GM18951 (cell line): ENCODE measurements around the gene LMO7.

Experiments
- POLR2A ChIP-seq: IDR thresholded peaks from 4 replicates; pipeline ENCODE4 v1.6.1; 2011; ENCODE audit warnings: mild to moderate bottlenecking; ENCODE audit not compliant: insufficient read length, insufficient read depth; ENCODE audit errors: extremely low read depth
- in situ Hi-C: fragments of 300-500 bp; cut with MboI; formaldehyde crosslinking; loops from one replicate; pipeline ENCODE4 v1.12.0; 2022; ENCODE audit warnings: low sequenced_read_pairs, mixed read lengths, inconsistent platforms; ENCODE audit not compliant: unreplicated experiment

The LMO7 gene

DNA sequence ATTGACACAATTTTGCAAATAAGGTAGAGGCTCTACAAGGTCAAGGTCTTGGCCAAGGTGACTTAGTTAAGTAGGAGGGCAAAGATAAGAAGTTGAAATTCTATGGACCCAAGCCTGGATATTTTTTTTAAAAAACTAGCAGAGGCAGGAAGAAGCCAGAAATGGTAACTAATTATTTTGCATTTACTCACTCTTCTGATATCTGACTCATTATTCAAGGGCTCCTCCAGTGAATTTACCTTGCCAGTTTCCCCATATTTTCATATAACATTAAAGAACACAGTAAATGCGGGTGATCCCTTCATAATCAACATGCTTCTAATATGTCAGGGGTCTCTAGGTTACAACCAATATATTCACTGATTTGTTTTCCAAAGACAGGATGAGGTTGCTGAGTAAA, 246.1 kb downstream of the LMO7 start:
- in situ Hi-C loops, result loop anchor here (25.0 kb wide), 1 partner anchor 1030 kb away; no protein-coding TSS in a partner anchor
- no peak for TF ChIP-seq POLR2A

DNA sequence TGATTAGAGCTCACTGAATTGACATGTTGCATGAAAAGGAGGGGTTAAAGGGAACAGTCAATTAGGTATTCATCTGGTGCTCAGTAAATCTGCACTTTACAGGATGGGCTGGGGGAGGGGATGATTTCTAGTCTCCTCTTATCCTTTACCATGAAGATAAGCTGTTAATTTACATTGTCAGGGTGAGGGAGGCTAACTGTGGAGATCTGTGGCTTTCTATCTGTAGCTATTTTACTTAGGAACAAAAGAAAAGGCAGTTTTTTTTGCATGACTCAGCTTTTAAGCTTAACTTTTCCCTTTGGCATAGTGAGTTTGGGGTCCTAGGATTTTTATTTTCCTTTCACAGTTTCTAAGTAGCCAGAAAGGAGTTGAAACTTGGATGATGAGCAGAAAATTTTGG, 253.3 kb downstream of the LMO7 start:
- in situ Hi-C loops, result loop anchor here (25.0 kb wide), 1 partner anchor 1023 kb away; no protein-coding TSS in a partner anchor
- no peak for TF ChIP-seq POLR2A

DNA sequence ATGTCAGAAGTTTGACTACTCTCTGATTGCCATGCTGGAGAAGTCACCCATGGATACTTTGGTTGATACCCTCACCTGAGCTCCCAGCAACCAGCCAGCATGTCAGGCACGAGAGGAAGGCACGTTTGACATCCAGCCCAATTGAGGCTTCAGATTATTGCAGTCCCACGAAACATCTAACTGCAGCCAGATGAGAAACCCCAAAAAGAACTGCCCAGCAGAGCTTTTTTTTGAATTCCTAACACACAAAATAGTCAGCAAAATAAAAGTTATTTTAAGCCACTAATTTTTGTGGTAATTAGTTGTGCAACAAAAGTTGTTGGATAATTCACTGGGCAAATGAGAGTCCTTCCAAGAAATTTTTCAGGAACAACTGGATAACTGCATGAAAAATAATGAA, 259.0 kb downstream of the LMO7 start:
- no peak for TF ChIP-seq POLR2A
- in situ Hi-C loops, result loop anchor here (25.0 kb wide), 1 partner anchor 1017 kb away; no protein-coding TSS in a partner anchor

DNA sequence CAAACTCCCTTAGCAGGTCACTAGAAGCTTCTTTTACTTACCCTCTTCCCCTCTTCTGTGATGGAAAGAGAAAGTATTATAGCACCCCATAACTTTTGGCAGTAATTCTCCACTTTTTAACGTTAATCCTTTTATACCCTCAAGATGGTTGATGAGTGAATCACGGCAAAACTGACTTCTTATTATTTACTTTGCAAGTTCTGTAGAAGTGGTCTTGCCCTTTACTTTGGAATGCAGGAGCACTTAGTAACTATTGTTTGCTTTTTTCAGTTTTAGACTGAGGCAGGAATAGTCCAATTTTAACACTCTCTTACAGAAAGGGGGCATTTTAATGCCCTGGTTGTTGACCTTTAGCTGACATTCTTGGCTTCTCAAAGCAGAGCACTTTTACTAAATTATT, 260.1 kb downstream of the LMO7 start:
- in situ Hi-C loops, result loop anchor here (25.0 kb wide), 1 partner anchor 1016 kb away; no protein-coding TSS in a partner anchor
- no peak for TF ChIP-seq POLR2A

DNA sequence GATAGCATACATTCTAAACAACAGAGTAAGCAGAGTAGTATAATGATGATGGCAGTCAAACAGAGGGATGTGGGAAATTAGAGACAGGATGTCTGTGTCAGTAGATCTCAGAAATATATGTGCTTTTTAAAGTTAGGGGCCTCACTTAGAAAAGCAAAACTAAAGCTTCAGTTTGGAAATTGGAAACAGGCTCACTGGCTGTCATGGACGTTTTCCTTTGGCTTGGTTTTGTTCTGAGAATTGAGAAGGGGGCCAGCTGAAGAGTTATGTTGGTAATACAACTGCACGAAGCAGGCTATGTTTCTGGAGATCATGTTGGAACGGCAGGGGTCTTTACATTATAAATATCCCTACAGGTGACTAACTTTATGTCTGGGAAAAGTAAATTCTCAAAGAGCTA, 261.3 kb downstream of the LMO7 start:
- in situ Hi-C loops, result loop anchor here (25.0 kb wide), 1 partner anchor 1015 kb away; no protein-coding TSS in a partner anchor
- TF ChIP-seq POLR2A, result no peak

DNA sequence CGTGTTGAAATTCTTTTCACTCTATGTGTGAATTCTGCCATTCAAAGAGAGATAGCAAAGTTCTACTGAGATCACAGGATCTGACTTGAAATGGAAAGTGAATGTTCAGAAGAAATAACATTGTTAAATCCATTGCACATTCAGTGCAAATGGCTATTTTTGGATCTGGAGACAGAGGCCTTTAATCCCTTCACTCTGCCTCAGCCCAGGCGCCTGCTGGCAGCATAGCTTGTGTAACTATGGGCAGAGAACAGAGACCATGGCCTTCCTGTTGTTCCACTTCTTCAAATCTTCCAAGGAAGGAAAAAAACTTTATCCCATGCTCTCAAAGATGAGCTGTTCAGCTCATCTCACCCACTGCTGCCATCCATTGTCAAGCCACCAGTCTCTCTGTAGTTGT, 265.4 kb downstream of the LMO7 start:
- in situ Hi-C loops, result no loop called here
- no peak for TF ChIP-seq POLR2A

DNA sequence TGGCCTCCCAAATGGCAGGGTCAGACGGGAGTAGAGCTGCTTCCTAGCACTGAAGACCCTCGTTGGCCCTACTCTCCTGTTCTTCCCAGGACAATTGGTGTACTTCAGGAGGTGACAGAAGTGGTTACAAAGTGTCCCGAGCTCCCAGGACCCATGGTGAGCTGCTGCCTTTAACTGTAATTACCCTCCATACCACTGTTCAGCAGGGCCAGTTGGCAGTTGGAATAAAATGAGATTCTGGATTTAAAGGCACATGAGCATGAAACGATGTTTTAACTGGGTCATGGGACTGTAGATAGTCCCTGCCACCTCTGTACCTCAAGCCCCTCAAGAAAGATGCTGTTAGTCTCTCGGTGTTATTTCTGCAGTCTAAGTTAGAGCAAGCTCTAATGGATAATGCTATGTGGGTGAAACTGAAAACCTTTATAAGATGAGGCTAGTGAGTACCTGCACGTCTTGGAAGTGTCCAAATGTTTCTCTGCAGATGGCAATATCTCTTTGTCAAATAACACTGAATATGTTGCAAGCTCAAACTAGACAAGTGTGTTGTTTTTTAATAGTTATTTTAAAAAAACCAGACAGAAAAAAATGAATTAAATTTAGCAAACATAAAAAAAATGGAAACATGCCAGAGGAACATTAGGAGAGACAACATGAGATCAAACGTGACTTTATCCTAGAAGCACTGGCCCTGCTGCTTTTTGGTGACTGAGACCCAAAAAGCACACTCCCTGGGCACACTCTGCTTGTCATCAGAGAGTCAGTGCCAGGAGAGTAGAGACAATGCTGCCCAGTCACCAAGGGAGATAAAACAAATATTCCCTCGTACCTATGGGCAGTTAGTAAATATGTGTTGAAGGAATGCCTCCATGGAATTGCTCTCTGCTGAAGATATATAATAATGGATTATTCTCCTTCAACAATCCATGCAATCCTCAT, 266.3 kb downstream of the LMO7 start:
- in situ Hi-C loops, result no loop called here
- no peak for TF ChIP-seq POLR2A

DNA sequence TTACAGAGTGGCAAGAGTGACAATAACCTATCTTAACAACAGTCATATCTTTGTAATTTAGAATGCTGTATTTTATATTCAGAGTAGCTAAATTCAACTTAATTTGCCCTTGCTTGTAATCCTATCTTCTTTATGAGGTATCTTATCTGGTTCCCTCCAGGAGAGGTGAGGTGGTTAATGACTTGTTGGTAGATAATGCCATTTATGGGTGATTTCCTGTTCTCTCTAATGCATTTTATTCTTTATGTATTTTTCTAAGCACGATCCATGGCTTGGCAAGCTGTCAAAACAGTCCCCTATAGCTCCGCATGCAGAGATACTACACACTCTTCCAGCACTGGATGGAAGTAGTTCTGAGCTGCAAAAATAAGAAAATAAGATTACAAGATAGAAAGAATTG, 267.9 kb downstream of the LMO7 start:
- TF ChIP-seq POLR2A, result no peak
- in situ Hi-C loops, result no loop called here

DNA sequence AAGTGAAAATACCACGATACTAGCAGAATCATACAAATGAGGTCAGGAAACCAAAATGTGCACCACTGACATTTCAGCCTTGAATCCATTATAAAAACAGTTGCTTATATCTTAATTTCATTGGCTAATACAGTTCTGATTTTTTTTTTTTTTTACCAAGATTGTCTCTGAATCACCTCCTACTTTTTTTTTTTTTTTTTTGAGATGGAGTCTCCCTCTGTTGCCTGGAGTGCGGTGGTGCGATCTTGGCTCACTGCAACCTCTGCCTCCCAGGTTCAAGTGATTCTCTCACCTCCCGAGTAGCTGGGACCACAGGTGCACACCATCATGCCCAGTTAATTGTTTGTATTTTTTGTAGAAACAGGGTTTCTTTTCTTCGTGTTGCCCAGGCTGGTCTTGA, 270.2 kb downstream of the LMO7 start:
- no peak for TF ChIP-seq POLR2A
- in situ Hi-C loops, result no loop called here

DNA sequence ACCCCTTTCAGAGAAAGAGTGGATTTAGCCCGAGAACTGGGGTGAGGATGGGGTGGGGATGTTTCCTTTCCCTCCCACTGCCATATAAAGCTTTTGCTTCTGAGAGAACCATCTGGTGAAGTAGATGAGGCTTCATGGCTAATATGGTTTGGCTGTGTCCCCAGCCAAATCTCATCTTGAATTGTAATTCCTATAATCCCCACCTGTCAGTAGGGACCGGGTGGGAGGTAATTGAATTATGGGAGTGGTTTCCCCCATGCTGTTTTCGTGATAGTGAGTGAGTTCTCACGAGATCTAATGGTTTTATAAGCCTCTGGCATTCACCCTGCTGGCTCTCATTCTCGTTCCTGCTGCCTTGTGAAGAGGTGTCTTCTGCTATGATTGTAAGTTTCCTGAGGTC, 270.9 kb downstream of the LMO7 start:
- in situ Hi-C loops, result no loop called here
- TF ChIP-seq POLR2A, result no peak

DNA sequence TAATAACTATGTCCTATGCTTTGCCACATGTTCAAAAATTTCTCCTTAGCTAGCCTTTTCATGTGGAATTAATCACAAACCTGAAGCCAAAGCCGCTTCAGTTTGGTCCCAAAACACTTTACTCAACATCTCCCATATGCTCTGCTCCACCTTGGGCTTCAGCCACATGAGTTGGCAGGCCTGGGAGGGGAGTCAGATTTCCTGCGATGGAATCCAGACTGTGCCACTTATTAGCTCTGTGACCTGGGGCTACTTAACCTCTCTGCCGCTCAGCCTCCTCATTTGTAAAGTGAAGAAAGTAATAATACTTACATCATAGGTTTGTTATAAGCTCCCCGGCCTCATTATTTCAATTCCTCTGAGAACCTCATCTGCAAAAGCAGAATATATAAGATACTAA, 272.0 kb downstream of the LMO7 start:
- no peak for TF ChIP-seq POLR2A
- in situ Hi-C loops, result no loop called here
